Myocyte (in vitro differentiated cells): Measurements from ENCODE around the gene CD3G. TPM values are rescaled to one million over a fixed set of nuclear protein-coding genes. Genes with fewer than 3 reads are reported as not detected.
A peak's percentile ranks its signal among the peaks of the same experiment; 100 is the strongest.

Source experiments
- DNase-seq: peaks from one replicate; pipeline ENCODE4 v3.0.0-alpha.2; 2012; ENCODE audit warnings: low read depth
- total RNA-seq: library from RNA; depleted of rRNA; stranded (reverse); fragments of >200 nt; gene quantifications from 2 replicates; pipeline ENCODE4 v1.2.3, GENCODE V29; 2014

CD3G gene
- total RNA-seq, 1 donor from 2014 or later: not detected

- DNase-seq: no peak
Measured at GRCh38 chr11:118322721-118323120, 21.4 kb upstream of the CD3G start.

- no peak for DNase-seq
Measured at GRCh38 chr11:118325283-118325682, 18.9 kb upstream of the CD3G start.

- no peak for DNase-seq
Measured at GRCh38 chr11:118328745-118329144, 15.4 kb upstream of the CD3G start.

- DNase-seq: no peak
Measured at GRCh38 chr11:118334745-118335144, 9.4 kb upstream of the CD3G start.

GRCh38 chr11:118338637-118339061 is 5.5 kb upstream of the CD3G start:
- DNase-seq: no peak

GRCh38 chr11:118339281-118339961 is 4.7 kb upstream of the CD3G start:
- DNase-seq: no peak

- no peak for DNase-seq
Measured at GRCh38 chr11:118340449-118340848, 3.7 kb upstream of the CD3G start.

GRCh38 chr11:118341261-118341660 is 2.9 kb upstream of the CD3G start:
- no peak for DNase-seq

GRCh38 chr11:118341815-118342489 is 2.2 kb upstream of the CD3G start:
- DNase-seq: no peak

GRCh38 chr11:118342503-118343161 is 1.5 kb upstream of the CD3G start, which contains the start of gene CD3D:
CD3D (minus strand) TSS chr11:118342705; CDS start chr11:118342607, 98 bp downstream.
- no peak for DNase-seq

- no peak for DNase-seq
Measured at GRCh38 chr11:118343248-118343647, 896 bp upstream of the CD3G start.

GRCh38 chr11:118349475-118349874 is 5.3 kb downstream of the CD3G start:
- DNase-seq: no peak

- peak; percentile 57 for DNase-seq
Measured at GRCh38 chr11:118353084-118353710, 9.1 kb downstream of the CD3G start.

- DNase-seq: no peak
Measured at GRCh38 chr11:118358071-118358470, 13.9 kb downstream of the CD3G start.

GRCh38 chr11:118359295-118359958 is 15.3 kb downstream of the CD3G start, which contains the start of gene UBE4A:
UBE4A (plus strand) TSS chr11:118359600; CDS start chr11:118365081, 5,481 bp downstream.
- DNase-seq: peak; percentile 94

GRCh38 chr11:118364956-118365615 is 20.9 kb downstream of the CD3G start:
- DNase-seq: no peak

GRCh38 chr11:118366287-118366686 is 22.1 kb downstream of the CD3G start:
- DNase-seq: no peak

GRCh38 chr11:118370774-118371173 is 26.6 kb downstream of the CD3G start:
- no peak for DNase-seq

- no peak for DNase-seq
Measured at GRCh38 chr11:118373263-118373662, 29.1 kb downstream of the CD3G start.

- no peak for DNase-seq
Measured at GRCh38 chr11:118373871-118374270, 29.7 kb downstream of the CD3G start.

GRCh38 chr11:118374729-118375128 is 30.6 kb downstream of the CD3G start:
- DNase-seq: no peak
